SK-N-SH treated with all-trans-retinoic acid at 6 μM for 48 hours (cell line): ENCODE data around the gene ITPRIPL2.

ENCODE experiments used
- ATAC-seq: fragments of 200-7000 bp; cut with Tn5 transposase; 3 replicates; pipeline ENCODE4 v1.9.1; 2020; ENCODE audit warnings: mild to moderate bottlenecking, moderate library complexity
- ARNTL ChIP-seq: fragments of 450-650 bp; formaldehyde crosslinking; IDR thresholded peaks from 2 replicates; pipeline ENCODE4 v1.5.0; 2020; ENCODE audit warnings: low read depth, mild to moderate bottlenecking, moderate library complexity, borderline replicate concordance
- BACH2 ChIP-seq: fragments of 250-450 bp; sonication (Bioruptor Pico); IDR thresholded peaks from 2 replicates; pipeline ENCODE4 v1.9.0; 2021; ENCODE audit warnings: mild to moderate bottlenecking, borderline replicate concordance
- CSDC2 ChIP-seq: fragments of 250-450 bp; sonication (Bioruptor Pico); IDR thresholded peaks from 2 replicates; pipeline ENCODE4 v1.5.0; 2020; ENCODE audit warnings: mild to moderate bottlenecking, moderate library complexity
- ESRRG ChIP-seq: fragments of 250-450 bp; sonication (Bioruptor Pico); IDR thresholded peaks from 2 replicates; pipeline ENCODE4 v1.6.1; 2021; ENCODE audit warnings: mild to moderate bottlenecking
- GLIS3 ChIP-seq: fragments of 250-450 bp; sonication (Bioruptor Pico); IDR thresholded peaks from 2 replicates; pipeline ENCODE4 v1.5.0; 2020; ENCODE audit warnings: mild to moderate bottlenecking, moderate library complexity
- ISL1 ChIP-seq: fragments of 250-450 bp; sonication (Bioruptor Pico); IDR thresholded peaks from 2 replicates; pipeline ENCODE4 v2.1.2; 2022; ENCODE audit warnings: mild to moderate bottlenecking, moderate library complexity
- PPARA ChIP-seq: fragments of 250-450 bp; sonication (Bioruptor Pico); IDR thresholded peaks from 2 replicates; pipeline ENCODE4 v1.5.0; 2020; ENCODE audit warnings: mild to moderate bottlenecking, borderline replicate concordance
- RARB ChIP-seq: fragments of 250-450 bp; sonication (Bioruptor Pico); IDR thresholded peaks from 2 replicates; pipeline ENCODE4 v1.8.0; 2021; ENCODE audit warnings: mild to moderate bottlenecking, moderate library complexity
- TCF4 ChIP-seq: fragments of 250-450 bp; sonication (Bioruptor Pico); IDR thresholded peaks from 2 replicates; pipeline ENCODE4 v1.8.0; 2021; ENCODE audit warnings: mild to moderate bottlenecking, moderate library complexity, borderline replicate concordance
- ZC3H10 ChIP-seq: fragments of 250-450 bp; sonication (Bioruptor Pico); IDR thresholded peaks from 2 replicates; pipeline ENCODE4 v1.5.1; 2021; ENCODE audit warnings: mild to moderate bottlenecking, moderate library complexity
- ZFP3 ChIP-seq: fragments of 250-450 bp; sonication (Bioruptor Pico); IDR thresholded peaks from 2 replicates; pipeline ENCODE4 v1.5.0; 2020; ENCODE audit warnings: mild to moderate bottlenecking, moderate library complexity
- ZNF70 ChIP-seq: fragments of 450-650 bp; formaldehyde crosslinking; IDR thresholded peaks from 2 replicates; pipeline ENCODE4 v1.5.0; 2020; ENCODE audit warnings: mild to moderate bottlenecking, moderate library complexity
- ZNF8 ChIP-seq: fragments of 450-650 bp; formaldehyde crosslinking; IDR thresholded peaks from 2 replicates; pipeline ENCODE4 v1.5.0; 2020; ENCODE audit warnings: mild to moderate bottlenecking, moderate library complexity
- TF ChIP-seq, protein P1 (sequence below): fragments of 250-450 bp; sonication (Bioruptor Pico); IDR thresholded peaks from 2 replicates; pipeline ENCODE4 v1.8.0; 2021; ENCODE audit warnings: low read depth, mild to moderate bottlenecking, moderate library complexity, borderline replicate concordance
- TF ChIP-seq, protein P2 (sequence below): fragments of 250-450 bp; sonication (Bioruptor Pico); IDR thresholded peaks from 2 replicates; pipeline ENCODE4 v1.8.0; 2020; ENCODE audit warnings: mild to moderate bottlenecking, moderate library complexity, borderline replicate concordance
- TF ChIP-seq, protein P3 (sequence below): fragments of 250-450 bp; sonication (Bioruptor Pico); IDR thresholded peaks from 2 replicates; pipeline ENCODE4 v1.5.0; 2020; ENCODE audit warnings: mild to moderate bottlenecking, moderate library complexity
- TF ChIP-seq, protein P4 (sequence below): fragments of 250-450 bp; sonication (Bioruptor Pico); IDR thresholded peaks from 2 replicates; pipeline ENCODE4 v1.5.1; 2020; ENCODE audit warnings: low read depth, mild to moderate bottlenecking, moderate library complexity
- TF ChIP-seq, protein P5 (sequence below): fragments of 250-450 bp; sonication (Bioruptor Pico); IDR thresholded peaks from 2 replicates; pipeline ENCODE4 v1.5.1; 2021; ENCODE audit warnings: mild to moderate bottlenecking, moderate library complexity

Gene ITPRIPL2

DNA sequence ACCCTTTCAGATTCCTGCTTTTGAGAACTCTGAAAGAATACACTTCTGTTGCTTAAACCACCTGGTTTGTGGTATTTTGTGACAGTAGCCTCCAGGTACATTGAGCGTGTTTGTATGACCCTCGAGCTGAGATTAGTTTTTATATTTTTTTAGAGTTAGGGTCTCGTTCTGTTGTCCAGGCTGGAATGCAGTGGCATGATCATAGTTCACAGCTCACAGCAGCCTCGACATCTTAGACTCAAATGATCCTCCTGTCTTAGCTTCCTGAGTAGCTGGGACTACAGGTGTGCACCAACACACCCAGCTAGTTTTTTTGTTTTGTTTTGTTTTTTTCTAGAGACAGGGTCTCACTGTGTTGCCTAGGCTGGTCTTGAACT is 4.5 kb upstream of the ITPRIPL2 start:
- no peak for TF ChIP-seq ZNF8 (CRISPR knock-in tag)
- TF ChIP-seq, protein P1, sequence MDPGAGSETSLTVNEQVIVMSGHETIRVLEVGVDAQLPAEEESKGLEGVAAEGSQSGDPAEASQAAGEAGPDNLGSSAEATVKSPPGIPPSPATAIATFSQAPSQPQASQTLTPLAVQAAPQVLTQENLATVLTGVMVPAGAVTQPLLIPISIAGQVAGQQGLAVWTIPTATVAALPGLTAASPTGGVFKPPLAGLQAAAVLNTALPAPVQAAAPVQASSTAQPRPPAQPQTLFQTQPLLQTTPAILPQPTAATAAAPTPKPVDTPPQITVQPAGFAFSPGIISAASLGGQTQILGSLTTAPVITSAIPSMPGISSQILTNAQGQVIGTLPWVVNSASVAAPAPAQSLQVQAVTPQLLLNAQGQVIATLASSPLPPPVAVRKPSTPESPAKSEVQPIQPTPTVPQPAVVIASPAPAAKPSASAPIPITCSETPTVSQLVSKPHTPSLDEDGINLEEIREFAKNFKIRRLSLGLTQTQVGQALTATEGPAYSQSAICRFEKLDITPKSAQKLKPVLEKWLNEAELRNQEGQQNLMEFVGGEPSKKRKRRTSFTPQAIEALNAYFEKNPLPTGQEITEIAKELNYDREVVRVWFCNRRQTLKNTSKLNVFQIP (CRISPR knock-in tag), result no peak
- no peak for TF ChIP-seq PPARA (CRISPR knock-in tag)
- TF ChIP-seq ZC3H10 (CRISPR knock-in tag), result no peak
- no peak for TF ChIP-seq ZFP3 (CRISPR knock-in tag)
- TF ChIP-seq CSDC2 (CRISPR knock-in tag), result no peak
- TF ChIP-seq ISL1, result no peak
- TF ChIP-seq TCF4, result no peak
- no peak for TF ChIP-seq ESRRG (CRISPR knock-in tag)
- TF ChIP-seq, protein P2, sequence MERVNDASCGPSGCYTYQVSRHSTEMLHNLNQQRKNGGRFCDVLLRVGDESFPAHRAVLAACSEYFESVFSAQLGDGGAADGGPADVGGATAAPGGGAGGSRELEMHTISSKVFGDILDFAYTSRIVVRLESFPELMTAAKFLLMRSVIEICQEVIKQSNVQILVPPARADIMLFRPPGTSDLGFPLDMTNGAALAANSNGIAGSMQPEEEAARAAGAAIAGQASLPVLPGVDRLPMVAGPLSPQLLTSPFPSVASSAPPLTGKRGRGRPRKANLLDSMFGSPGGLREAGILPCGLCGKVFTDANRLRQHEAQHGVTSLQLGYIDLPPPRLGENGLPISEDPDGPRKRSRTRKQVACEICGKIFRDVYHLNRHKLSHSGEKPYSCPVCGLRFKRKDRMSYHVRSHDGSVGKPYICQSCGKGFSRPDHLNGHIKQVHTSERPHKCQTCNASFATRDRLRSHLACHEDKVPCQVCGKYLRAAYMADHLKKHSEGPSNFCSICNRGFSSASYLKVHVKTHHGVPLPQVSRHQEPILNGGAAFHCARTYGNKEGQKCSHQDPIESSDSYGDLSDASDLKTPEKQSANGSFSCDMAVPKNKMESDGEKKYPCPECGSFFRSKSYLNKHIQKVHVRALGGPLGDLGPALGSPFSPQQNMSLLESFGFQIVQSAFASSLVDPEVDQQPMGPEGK, result no peak
- TF ChIP-seq ZNF70, result no peak
- no peak for TF ChIP-seq GLIS3 (CRISPR knock-in tag)
- TF ChIP-seq, protein P3, sequence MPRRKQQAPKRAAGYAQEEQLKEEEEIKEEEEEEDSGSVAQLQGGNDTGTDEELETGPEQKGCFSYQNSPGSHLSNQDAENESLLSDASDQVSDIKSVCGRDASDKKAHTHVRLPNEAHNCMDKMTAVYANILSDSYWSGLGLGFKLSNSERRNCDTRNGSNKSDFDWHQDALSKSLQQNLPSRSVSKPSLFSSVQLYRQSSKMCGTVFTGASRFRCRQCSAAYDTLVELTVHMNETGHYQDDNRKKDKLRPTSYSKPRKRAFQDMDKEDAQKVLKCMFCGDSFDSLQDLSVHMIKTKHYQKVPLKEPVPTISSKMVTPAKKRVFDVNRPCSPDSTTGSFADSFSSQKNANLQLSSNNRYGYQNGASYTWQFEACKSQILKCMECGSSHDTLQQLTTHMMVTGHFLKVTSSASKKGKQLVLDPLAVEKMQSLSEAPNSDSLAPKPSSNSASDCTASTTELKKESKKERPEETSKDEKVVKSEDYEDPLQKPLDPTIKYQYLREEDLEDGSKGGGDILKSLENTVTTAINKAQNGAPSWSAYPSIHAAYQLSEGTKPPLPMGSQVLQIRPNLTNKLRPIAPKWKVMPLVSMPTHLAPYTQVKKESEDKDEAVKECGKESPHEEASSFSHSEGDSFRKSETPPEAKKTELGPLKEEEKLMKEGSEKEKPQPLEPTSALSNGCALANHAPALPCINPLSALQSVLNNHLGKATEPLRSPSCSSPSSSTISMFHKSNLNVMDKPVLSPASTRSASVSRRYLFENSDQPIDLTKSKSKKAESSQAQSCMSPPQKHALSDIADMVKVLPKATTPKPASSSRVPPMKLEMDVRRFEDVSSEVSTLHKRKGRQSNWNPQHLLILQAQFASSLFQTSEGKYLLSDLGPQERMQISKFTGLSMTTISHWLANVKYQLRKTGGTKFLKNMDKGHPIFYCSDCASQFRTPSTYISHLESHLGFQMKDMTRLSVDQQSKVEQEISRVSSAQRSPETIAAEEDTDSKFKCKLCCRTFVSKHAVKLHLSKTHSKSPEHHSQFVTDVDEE (CRISPR knock-in tag), result no peak
- no peak for ATAC-seq

DNA sequence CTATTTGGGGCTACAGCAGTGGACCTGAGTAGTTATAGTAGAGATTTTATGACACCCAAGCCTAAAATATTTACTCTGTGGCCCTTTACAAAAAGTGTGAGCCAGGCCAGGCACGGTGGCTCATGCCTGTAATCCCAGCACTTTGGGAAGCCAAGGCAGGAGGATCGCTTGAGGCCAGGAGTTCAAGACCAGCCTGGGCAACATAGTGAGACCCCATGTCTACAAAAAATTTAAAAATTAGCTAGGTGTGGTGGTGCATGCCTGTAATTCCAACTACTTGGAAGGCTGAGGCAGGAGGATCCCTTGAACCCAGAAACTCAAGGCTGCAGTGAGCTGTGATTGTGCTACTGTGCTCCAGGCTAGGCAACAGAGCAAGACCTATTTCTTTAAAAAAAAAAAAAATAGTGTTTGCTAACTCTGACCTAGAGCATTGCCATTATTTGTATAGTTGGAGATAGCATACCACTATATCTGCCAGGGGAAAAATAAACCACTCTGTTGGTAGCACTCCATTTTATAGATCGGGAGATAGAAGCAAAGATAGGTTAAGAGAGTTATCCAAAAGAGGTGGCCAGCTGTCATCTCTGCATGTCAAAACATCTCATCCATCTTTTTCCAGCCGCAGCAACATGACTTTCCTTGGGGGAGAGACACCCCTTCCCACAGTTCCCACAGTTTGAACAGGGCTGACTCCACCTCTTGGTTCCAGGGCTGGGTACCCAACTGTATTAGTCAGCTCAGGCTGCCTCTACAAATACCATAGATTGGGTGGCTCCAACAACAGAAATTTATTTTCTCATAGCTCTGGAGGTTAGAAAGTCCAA is 3.0 kb upstream of the ITPRIPL2 start:
- ATAC-seq, result no peak
- no peak for TF ChIP-seq GLIS3 (CRISPR knock-in tag)
- TF ChIP-seq, protein P2, result no peak

DNA sequence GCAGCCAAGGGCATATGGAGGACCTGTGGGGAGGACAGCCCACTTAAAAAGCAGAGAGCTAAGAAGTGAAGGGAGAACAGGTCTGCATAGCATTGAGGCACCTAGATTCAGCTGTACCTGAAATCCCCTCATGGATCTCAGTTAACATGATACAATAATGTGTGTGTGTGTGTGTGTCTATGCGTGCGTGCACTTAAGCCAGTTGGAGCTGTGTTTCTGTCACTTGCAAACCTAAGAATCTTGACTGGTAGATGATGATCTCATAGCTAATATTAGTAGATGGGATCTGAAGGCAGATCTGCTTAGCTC is 1.7 kb upstream of the ITPRIPL2 start:
- TF ChIP-seq ARNTL (CRISPR knock-in tag) (no peak), GLIS3 (CRISPR knock-in tag) (no peak), ZC3H10 (CRISPR knock-in tag) (no peak), ESRRG (CRISPR knock-in tag) (no peak), RARB (CRISPR knock-in tag) (no peak), BACH2 (CRISPR knock-in tag) (no peak)
- TF ChIP-seq, protein P1 (CRISPR knock-in tag), result no peak
- TF ChIP-seq, all 23 proteins: peak for 0
- ATAC-seq, result no peak

DNA sequence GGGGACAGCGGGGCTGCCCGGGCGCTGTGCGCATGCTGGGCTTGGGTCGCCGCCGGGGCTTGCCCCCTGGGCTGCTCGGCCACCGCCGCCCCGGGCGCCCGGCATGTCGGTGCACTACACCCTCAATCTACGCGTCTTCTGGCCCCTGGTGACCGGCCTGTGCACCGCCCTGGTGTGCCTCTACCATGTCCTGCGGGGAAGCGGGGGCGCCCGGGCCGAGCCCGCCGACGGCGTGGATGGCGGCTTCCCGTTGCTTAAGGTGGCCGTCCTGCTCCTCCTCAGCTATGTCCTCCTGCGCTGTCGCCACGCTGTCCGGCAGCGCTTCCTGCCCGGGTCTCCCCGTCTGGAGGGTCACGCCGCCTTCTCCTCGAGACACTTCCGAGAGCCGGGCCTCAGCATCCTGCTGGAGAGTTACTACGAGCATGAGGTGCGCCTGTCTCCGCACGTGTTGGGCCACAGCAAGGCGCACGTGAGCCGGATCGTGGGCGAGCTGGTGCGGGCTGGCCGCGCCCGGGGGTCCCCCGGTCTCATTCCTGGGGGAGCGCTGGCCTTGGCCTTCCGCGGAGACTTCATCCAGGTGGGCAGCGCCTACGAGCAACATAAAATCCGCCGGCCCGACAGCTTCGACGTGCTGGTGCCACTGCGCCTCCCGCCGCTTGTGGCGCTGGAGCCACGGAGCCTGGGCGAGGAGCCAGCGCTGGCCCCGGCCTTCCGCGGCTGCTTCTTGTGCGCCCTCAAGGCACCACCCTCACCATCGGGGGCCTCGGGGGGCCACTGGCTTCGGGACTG is 789 bp downstream of the ITPRIPL2 start:
- peak; percentile 9; the same call in 2 of the 3 replicates for ATAC-seq
- TF ChIP-seq, protein P2, result no peak
- TF ChIP-seq ARNTL (CRISPR knock-in tag), result no peak
- no peak for TF ChIP-seq ZC3H10 (CRISPR knock-in tag)
- TF ChIP-seq, protein P4, sequence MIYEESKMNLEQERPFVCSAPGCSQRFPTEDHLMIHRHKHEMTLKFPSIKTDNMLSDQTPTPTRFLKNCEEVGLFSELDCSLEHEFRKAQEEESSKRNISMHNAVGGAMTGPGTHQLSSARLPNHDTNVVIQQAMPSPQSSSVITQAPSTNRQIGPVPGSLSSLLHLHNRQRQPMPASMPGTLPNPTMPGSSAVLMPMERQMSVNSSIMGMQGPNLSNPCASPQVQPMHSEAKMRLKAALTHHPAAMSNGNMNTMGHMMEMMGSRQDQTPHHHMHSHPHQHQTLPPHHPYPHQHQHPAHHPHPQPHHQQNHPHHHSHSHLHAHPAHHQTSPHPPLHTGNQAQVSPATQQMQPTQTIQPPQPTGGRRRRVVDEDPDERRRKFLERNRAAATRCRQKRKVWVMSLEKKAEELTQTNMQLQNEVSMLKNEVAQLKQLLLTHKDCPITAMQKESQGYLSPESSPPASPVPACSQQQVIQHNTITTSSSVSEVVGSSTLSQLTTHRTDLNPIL (CRISPR knock-in tag), result no peak
- TF ChIP-seq, protein P5, sequence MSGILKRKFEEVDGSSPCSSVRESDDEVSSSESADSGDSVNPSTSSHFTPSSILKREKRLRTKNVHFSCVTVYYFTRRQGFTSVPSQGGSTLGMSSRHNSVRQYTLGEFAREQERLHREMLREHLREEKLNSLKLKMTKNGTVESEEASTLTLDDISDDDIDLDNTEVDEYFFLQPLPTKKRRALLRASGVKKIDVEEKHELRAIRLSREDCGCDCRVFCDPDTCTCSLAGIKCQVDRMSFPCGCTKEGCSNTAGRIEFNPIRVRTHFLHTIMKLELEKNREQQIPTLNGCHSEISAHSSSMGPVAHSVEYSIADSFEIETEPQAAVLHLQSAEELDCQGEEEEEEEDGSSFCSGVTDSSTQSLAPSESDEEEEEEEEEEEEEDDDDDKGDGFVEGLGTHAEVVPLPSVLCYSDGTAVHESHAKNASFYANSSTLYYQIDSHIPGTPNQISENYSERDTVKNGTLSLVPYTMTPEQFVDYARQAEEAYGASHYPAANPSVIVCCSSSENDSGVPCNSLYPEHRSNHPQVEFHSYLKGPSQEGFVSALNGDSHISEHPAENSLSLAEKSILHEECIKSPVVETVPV (CRISPR knock-in tag), result no peak
